Stimulated activated CD8-positive, alpha-beta memory T cell treated with anti-CD3 and anti-CD28 coated beads, Interleukin-12 subunit alpha, Interleukin-12 subunit beta, amount 100 ng/mL, for 4 hours (primary cell): Measurements from ENCODE around the gene RELCH.

Experiments
- DNase-seq: peaks from one replicate; pipeline ENCODE4 v3.0.0-alpha.2; 2020; ENCODE audit warnings: low read depth

RELCH gene

GRCh38 chr18:62342884-62343283, 155.8 kb downstream of the RELCH start:
- DNase-seq = no peak

- no peak for DNase-seq
Measured at GRCh38 chr18:62343316-62343715, 156.3 kb downstream of the RELCH start.

GRCh38 chr18:62345909-62346308, 158.9 kb downstream of the RELCH start:
- DNase-seq = no peak

GRCh38 chr18:62346333-62347088, 159.5 kb downstream of the RELCH start:
- no peak for DNase-seq

GRCh38 chr18:62347089-62347506, 160.0 kb downstream of the RELCH start:
- DNase-seq = no peak

GRCh38 chr18:62348474-62348873, 161.4 kb downstream of the RELCH start:
- DNase-seq = no peak

- no peak for DNase-seq
Measured at GRCh38 chr18:62353170-62353569, 166.1 kb downstream of the RELCH start.

- DNase-seq = no peak
Measured at GRCh38 chr18:62354151-62354550, 167.1 kb downstream of the RELCH start.

- DNase-seq = no peak
Measured at GRCh38 chr18:62357079-62357719, 170.1 kb downstream of the RELCH start.
